ENCODE data around the gene NOB1.

DNA sequence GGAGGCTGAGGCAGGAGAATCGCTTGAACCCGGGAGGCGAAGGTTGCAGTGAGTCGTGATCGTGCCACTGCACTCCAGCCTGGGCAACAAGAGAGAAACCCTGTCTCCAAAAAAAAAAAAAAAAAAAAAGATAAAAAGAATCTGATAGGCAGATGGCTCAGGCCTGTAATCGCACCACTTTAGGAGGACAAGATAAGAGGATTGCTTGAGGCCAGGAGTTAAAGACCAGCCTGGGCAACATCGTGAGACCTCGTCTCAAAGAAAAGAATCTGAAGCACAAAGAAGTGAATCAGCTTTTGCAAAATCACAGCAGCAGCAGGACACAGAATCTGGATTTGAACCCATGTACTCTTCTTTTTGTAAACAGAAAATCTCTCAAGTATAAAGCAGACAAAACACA is 7.6 kb downstream of the NOB1 start:
- TF ChIP-seq CTCF (IDR thresholded peaks at IDR 0.05) (no peak), POLR2A (IDR thresholded peaks at IDR 0.05) (no peak)
